DOHH2 (cell line): Measurements from ENCODE around the gene SMARCA2.

Experiments
- H3F3A ChIP-seq: fragments of 200-600 bp; sonication (generic), shearing (Covaris generic); 2 replicates; pipeline ENCODE4 v1.6.0; 2016; ENCODE audit warnings: antibody characterized with exemption, mild to moderate bottlenecking; ENCODE audit not compliant: control insufficient read depth, insufficient read depth
- H3K27ac ChIP-seq: fragments of 200-600 bp; sonication (generic); 2 replicates; pipeline ENCODE4 v1.5.1; 2014; ENCODE audit warnings: low read depth, mild to moderate bottlenecking, low read length, moderate library complexity
- H3K27me3 ChIP-seq: fragments of 200-600 bp; sonication (generic); 2 replicates; pipeline ENCODE4 v1.6.1; 2014; ENCODE audit warnings: mild to moderate bottlenecking, low read length, mixed read lengths; ENCODE audit not compliant: control insufficient read depth
- H3K36me3 ChIP-seq: fragments of 200-600 bp; sonication (generic); 2 replicates; pipeline ENCODE4 v1.6.1; 2014; ENCODE audit warnings: mild to moderate bottlenecking, low read length, moderate library complexity, mixed read lengths; ENCODE audit not compliant: control insufficient read depth
- H3K4me1 ChIP-seq: fragments of 200-600 bp; sonication (generic); 2 replicates; pipeline ENCODE4 v1.6.1; 2014; ENCODE audit warnings: mild to moderate bottlenecking, low read length, mixed read lengths; ENCODE audit not compliant: control insufficient read depth
- H3K4me2 ChIP-seq: fragments of 200-600 bp; sonication (generic); 2 replicates; pipeline ENCODE4 v1.6.0; 2014; ENCODE audit warnings: mild to moderate bottlenecking, low read length, moderate library complexity
- H3K4me3 ChIP-seq: fragments of 200-600 bp; sonication (generic); 2 replicates; pipeline ENCODE4 v1.5.1; 2014; ENCODE audit warnings: mild to moderate bottlenecking, low read length, mixed read lengths
- H3K79me2 ChIP-seq: fragments of 200-600 bp; sonication (generic); 2 replicates; pipeline ENCODE4 v1.6.1; 2014; ENCODE audit warnings: mild to moderate bottlenecking, low read length, mixed read lengths; ENCODE audit not compliant: control insufficient read depth
- H3K9me2 ChIP-seq: fragments of 200-600 bp; sonication (generic); replicated peaks from 2 replicates; pipeline ENCODE4 v1.6.1; 2014; ENCODE audit warnings: mild to moderate bottlenecking, low read length, mixed read lengths; ENCODE audit not compliant: control insufficient read depth
- H3K9me3 ChIP-seq: fragments of 200-600 bp; sonication (generic); 2 replicates; pipeline ENCODE4 v1.6.1; 2014; ENCODE audit warnings: antibody characterized with exemption, low read length, mixed read lengths; ENCODE audit not compliant: control insufficient read depth, insufficient read depth
- H4K20me1 ChIP-seq: fragments of 200-600 bp; sonication (generic); 2 replicates; pipeline ENCODE4 v1.6.0; 2014; ENCODE audit warnings: low read depth, mild to moderate bottlenecking, antibody characterized with exemption, low read length, moderate library complexity; ENCODE audit not compliant: control insufficient read depth, insufficient read depth
- CTCF ChIP-seq: fragments of 200-600 bp; sonication (generic); IDR thresholded peaks from one replicate; pipeline ENCODE4 v1.5.1; 2014; ENCODE audit warnings: antibody characterized with exemption, mild to moderate bottlenecking, low read depth, low read length; ENCODE audit not compliant: poor library complexity, severe bottlenecking
- EZH2phosphoT487 ChIP-seq: fragments of 200-600 bp; sonication (generic); IDR thresholded peaks from 2 replicates; pipeline ENCODE4 v1.6.1; 2017; ENCODE audit warnings: borderline replicate concordance, mild to moderate bottlenecking, antibody characterized with exemption, low read length, moderate library complexity, mixed read lengths

Gene SMARCA2

GRCh38 chr9:2170722-2171121, 155.6 kb downstream of the SMARCA2 start:
- no peaks in the 10 kb centered on the region for H3K79me2 ChIP-seq
- H3K4me1 ChIP-seq = no peaks in the 10 kb centered on the region
- peaks cover 49% of the 10 kb centered on the region for H3K36me3 ChIP-seq
- no peaks in the 10 kb centered on the region for H3K27me3 ChIP-seq
- no peak overlapping the region for H3K4me3 ChIP-seq
- no peaks in the 10 kb centered on the region for H3F3A ChIP-seq
- no peaks in the 10 kb centered on the region for H3K9me3 ChIP-seq
- H3K27ac ChIP-seq = no peak overlapping the region
- H3K4me2 ChIP-seq = no peak overlapping the region
- no peaks in the 10 kb centered on the region for H4K20me1 ChIP-seq
- TF ChIP-seq EZH2phosphoT487 = no peak
- TF ChIP-seq CTCF = no peak
- H3K9me2 ChIP-seq = no peaks in the 10 kb centered on the region

GRCh38 chr9:2173170-2173569, 158.0 kb downstream of the SMARCA2 start:
- Histone ChIP-seq H3K9me2 (no peaks in the 10 kb centered on the region), H3F3A (no peaks in the 10 kb centered on the region), H3K4me1 (no peaks in the 10 kb centered on the region), H3K36me3 (peaks cover 40% of the 10 kb centered on the region), H3K79me2 (no peaks in the 10 kb centered on the region), H4K20me1 (no peaks in the 10 kb centered on the region), H3K9me3 (no peaks in the 10 kb centered on the region), H3K27me3 (no peaks in the 10 kb centered on the region), H3K4me3 (no peak overlapping the region), H3K27ac (no peak overlapping the region), H3K4me2 (no peak overlapping the region)
- TF ChIP-seq EZH2phosphoT487 = no peak
- TF ChIP-seq CTCF = no peak

GRCh38 chr9:2173861-2174260, 158.7 kb downstream of the SMARCA2 start:
- H3K79me2 ChIP-seq = no peaks in the 10 kb centered on the region
- no peaks in the 10 kb centered on the region for H3K27me3 ChIP-seq
- no peak overlapping the region for H3K4me2 ChIP-seq
- TF ChIP-seq CTCF = no peak
- TF ChIP-seq EZH2phosphoT487 = no peak
- H3K36me3 ChIP-seq = peaks cover 36% of the 10 kb centered on the region
- no peaks in the 10 kb centered on the region for H3K9me3 ChIP-seq
- H3K4me1 ChIP-seq = no peaks in the 10 kb centered on the region
- H3K27ac ChIP-seq = no peak overlapping the region
- no peaks in the 10 kb centered on the region for H4K20me1 ChIP-seq
- no peaks in the 10 kb centered on the region for H3F3A ChIP-seq
- no peak overlapping the region for H3K4me3 ChIP-seq
- H3K9me2 ChIP-seq = no peaks in the 10 kb centered on the region

GRCh38 chr9:2174306-2174705, 159.2 kb downstream of the SMARCA2 start:
- no peaks in the 10 kb centered on the region for H3F3A ChIP-seq
- H3K4me1 ChIP-seq = no peaks in the 10 kb centered on the region
- TF ChIP-seq EZH2phosphoT487 = no peak
- no peak for TF ChIP-seq CTCF
- H4K20me1 ChIP-seq = no peaks in the 10 kb centered on the region
- H3K9me2 ChIP-seq = no peaks in the 10 kb centered on the region
- H3K27ac ChIP-seq = no peak overlapping the region
- no peak overlapping the region for H3K4me3 ChIP-seq
- peaks cover 35% of the 10 kb centered on the region for H3K36me3 ChIP-seq
- H3K9me3 ChIP-seq = no peaks in the 10 kb centered on the region
- H3K4me2 ChIP-seq = no peak overlapping the region
- H3K27me3 ChIP-seq = no peaks in the 10 kb centered on the region
- H3K79me2 ChIP-seq = no peaks in the 10 kb centered on the region
